Hepatocyte (in vitro differentiated cells): ENCODE data around the gene REXO5.

Experiments
- CTCF ChIP-seq: fragments of 200-600 bp; sonication (generic); IDR thresholded peaks from 2 replicates; pipeline ENCODE4 v1.5.1; 2016; ENCODE audit warnings: antibody characterized with exemption, mild to moderate bottlenecking; ENCODE audit not compliant: poor library complexity
- EZH2 ChIP-seq: fragments of 200-600 bp; sonication (generic); IDR thresholded peaks from 2 replicates; pipeline ENCODE4 v1.6.1; 2016; ENCODE audit warnings: antibody characterized with exemption, mild to moderate bottlenecking, borderline replicate concordance

GRCh38 chr16:20807862-20808261 is 1.5 kb downstream of the REXO5 start:
- TF ChIP-seq CTCF (no peak), EZH2 (no peak)
